Measurements from ENCODE around the gene ANGPT4. TPM values are rescaled to one million over a fixed set of nuclear protein-coding genes. Genes with fewer than 3 reads are reported as not detected.

Gene ANGPT4
- total and polyA plus RNA-seq, 2 of the 8 experiments (the other 6 are each of a cell fraction or from before 2014, with no cell fraction given), result 0.07 to 0.33 TPM

DNA sequence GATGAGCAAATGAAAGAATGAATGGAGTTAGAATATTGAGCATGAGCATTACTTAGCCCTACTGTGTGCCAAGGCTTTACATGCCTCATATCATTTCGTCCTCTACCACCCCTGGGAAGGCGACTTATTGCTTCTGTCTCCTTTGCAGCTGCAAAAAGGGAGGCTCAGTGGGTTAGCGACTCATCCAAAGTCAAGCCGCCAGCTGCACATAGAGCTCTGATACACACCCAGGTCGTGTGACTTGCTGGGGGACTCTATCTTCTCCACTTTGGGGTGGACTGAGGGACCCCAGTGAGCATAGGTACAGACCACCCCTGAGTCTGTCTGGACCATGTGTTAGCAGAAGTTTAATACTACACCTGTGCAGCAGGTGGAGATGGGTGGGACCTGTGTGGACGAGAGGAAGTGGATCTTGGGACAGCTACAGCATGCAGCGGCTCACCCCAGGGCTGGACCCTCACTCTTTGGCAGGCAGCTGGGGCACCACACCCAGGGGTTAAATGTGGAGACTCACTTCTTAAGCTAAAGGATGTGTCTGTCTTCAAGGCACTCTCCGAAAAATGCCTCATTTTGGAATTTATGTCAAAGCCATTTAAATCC, 36.2 kb upstream of the ANGPT4 start (continued):
- TF ChIP-seq CEBPB (IDR thresholded peaks at IDR 0.05; ENCODE audit: low read depth, low read length) (no peak), YY1 (IDR thresholded peaks at IDR 0.05; ENCODE audit: low read depth, low read length) (no peak), CHD2 (IDR thresholded peaks at IDR 0.05; ENCODE audit: low read length) (no peak), RBBP5 (IDR thresholded peaks at IDR 0.05; ENCODE audit: borderline replicate concordance, low read depth, low read length) (no peak), SP4 (IDR thresholded peaks at IDR 0.05; ENCODE audit: low read length) (no peak), RFX5 (IDR thresholded peaks at IDR 0.05; ENCODE audit: borderline replicate concordance, low read depth, low read length) (no peak), CHD1 (IDR thresholded peaks at IDR 0.05; ENCODE audit: low read depth, low read length) (no peak)
- TF ChIP-seq, protein P1, sequence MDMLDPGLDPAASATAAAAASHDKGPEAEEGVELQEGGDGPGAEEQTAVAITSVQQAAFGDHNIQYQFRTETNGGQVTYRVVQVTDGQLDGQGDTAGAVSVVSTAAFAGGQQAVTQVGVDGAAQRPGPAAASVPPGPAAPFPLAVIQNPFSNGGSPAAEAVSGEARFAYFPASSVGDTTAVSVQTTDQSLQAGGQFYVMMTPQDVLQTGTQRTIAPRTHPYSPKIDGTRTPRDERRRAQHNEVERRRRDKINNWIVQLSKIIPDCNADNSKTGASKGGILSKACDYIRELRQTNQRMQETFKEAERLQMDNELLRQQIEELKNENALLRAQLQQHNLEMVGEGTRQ (IDR thresholded peaks at IDR 0.05; ENCODE audit: low read length), result no peak
